Spleen (tissue), 7 donors: ENCODE data around the gene ZNF580.
A peak's percentile ranks its signal among the peaks of the same experiment; 100 is the strongest.

Experiments
- CTCF ChIP-seq, 11 experiments: fragments of 200-600 bp in 7 of 11; fragments of 450-650 bp in 4 of 11; sonication (generic) in 4 of 11; IDR thresholded peaks in 8 of 11; conservative IDR thresholded peaks in 3 of 11; 1 replicate in 7 of 11; 2 replicates in 4 of 11; pipeline versions ENCODE4 v1.4.0 to v1.8.0; 2016 to 2021; ENCODE audit warnings: antibody characterized with exemption in 11 of 11, inconsistent platforms in 4 of 11, mild to moderate bottlenecking in 1 of 11
- POLR2A ChIP-seq, 3 donors: fragments of 450-650 bp; IDR thresholded peaks; one replicate each; pipeline ENCODE4 v1.5.1; 2017; ENCODE audit warnings: antibody characterized with exemption in 3 of 3, mild to moderate bottlenecking in 1 of 3
- POLR2AphosphoS5 ChIP-seq, 3 donors: sonication (generic); formaldehyde crosslinking; IDR thresholded peaks; one replicate each; pipeline ENCODE4 v1.5.1; 2017; ENCODE audit warnings: antibody characterized with exemption in 3 of 3
- donor health status: DM: no; HTN: no; CAD: no; lungs with moderate emphysema.
- donor health status: DM: no; HTN: no; CAD: no.
- donor health status: DM: no; HTN: no; CAD: no.

- TF ChIP-seq CTCF (IDR thresholded peaks at IDR 0.05 in 8 of 11, conservative IDR thresholded peaks at IDR 0.05 in 3 of 11) = no peak
- TF ChIP-seq POLR2A (IDR thresholded peaks at IDR 0.05) = no peak
- peak in 1 of 3 donors; percentile 46 for TF ChIP-seq POLR2AphosphoS5 (IDR thresholded peaks at IDR 0.05)
These were observed 24.4 kb upstream of the ZNF580 start for GRCh38 chr19:55616395-55616875.
